ENCODE data around the gene TGM5.

- TF ChIP-seq EZH2 (IDR thresholded peaks at IDR 0.05; ENCODE audit: borderline replicate concordance) (no peak), EZH2phosphoT487 (IDR thresholded peaks at IDR 0.05; ENCODE audit: low read depth, severe bottlenecking, unreplicated experiment) (no peak)
- TF ChIP-seq, protein P1, sequence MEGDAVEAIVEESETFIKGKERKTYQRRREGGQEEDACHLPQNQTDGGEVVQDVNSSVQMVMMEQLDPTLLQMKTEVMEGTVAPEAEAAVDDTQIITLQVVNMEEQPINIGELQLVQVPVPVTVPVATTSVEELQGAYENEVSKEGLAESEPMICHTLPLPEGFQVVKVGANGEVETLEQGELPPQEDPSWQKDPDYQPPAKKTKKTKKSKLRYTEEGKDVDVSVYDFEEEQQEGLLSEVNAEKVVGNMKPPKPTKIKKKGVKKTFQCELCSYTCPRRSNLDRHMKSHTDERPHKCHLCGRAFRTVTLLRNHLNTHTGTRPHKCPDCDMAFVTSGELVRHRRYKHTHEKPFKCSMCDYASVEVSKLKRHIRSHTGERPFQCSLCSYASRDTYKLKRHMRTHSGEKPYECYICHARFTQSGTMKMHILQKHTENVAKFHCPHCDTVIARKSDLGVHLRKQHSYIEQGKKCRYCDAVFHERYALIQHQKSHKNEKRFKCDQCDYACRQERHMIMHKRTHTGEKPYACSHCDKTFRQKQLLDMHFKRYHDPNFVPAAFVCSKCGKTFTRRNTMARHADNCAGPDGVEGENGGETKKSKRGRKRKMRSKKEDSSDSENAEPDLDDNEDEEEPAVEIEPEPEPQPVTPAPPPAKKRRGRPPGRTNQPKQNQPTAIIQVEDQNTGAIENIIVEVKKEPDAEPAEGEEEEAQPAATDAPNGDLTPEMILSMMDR (IDR thresholded peaks at IDR 0.05; ENCODE audit: poor library complexity), result no peak
Measured at GRCh38 chr15:43210807-43211206, 55.9 kb downstream of the TGM5 start.

All from hepatocyte (in vitro differentiated cells).